ENCODE data around the gene RNF130.
"Not testable (repeated sequence)": the region's sequence is repeated elsewhere in the genome, so short reads cannot be mapped to it uniquely, and the experiment has no call there.

The RNF130 gene

DNA sequence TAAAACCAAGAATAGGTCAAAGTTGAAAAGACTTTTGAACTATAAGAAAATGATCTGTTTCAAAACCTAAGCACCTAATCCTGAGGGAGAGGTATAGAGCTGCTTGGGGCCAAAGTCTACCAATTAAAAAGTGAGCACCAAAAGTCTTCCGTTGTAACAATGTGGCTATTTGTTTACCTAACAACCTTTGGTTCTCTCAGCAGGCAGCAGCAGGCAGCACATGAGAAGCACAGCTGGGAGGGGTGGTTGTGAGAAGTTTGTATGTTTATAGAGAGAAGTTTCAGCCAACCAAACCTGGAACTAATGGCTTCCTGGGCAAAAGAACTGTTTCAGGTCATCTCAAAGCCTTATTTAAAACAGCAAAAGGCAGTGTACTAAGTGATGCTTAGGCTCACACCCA lies 104.1 kb downstream of the RNF130 start:
- no peak for DNase-seq

DNA sequence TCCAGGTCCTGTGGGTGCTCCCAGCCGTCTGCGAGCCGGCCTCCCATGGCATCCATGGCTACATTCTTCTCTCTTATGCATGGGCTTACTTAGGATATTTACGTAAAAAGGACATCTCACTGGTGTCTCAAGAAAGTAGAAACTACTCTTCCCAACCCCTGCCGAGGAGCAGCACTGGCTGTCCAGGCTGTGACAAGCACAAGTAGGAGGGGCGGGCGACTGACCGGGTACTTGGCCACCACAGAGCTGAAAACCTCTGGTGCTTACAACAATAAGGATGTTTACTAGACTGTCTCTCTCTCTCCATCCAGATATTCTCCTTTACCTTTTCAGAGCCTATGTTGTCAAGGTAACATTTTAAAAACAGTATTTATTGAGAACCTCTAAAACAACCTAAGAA lies 107.5 kb downstream of the RNF130 start:
- no peak for DNase-seq

DNA sequence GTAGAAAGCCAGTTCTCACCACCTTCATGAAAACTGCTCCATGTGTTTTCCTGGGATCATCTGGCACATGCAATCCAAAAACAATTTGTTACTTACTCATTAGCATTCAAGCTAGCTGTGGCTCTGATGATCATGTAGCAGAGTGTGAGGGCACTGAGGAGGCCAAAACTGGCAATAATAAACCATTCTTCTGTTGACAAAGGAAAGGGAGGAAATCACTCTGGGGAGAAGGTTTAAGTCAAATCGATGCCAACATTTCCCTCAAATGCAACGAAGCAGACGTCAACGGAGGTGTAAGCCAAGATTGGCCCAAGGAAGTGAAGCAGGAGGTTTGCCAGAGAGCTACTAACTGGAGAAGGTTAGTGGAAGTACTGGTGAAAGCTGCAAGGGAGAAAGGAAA lies 108.2 kb downstream of the RNF130 start:
- no peak for DNase-seq

DNA sequence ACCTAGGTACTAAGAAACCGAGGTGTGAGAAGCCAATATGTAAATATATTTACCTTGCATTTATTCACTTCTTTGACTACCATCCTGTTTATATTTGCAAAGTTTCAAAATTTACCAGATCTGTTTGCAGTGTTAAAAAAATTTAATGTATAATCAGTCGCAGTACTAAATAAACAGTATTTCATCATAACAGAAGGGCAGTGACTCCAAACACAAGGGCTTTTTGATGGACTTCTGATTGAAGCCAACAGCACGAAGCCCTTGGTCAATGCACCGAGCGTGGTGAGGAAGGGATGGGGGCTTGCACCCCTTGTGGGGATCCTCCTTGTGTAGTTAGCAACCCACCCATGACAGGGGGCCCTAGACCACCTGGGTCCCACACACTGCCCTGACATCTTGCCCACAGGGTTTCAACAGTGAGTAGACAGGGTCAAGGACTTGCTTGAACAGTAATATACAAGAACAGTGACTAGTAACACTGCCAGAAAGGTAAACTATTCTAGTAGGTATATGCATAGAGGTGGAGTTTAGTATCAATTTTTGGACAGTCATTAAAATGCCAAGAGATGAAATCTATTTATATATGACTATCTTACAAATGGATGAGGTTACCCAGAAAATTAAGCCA lies 111.2 kb downstream of the RNF130 start:
- DNase-seq, result no peak

DNA sequence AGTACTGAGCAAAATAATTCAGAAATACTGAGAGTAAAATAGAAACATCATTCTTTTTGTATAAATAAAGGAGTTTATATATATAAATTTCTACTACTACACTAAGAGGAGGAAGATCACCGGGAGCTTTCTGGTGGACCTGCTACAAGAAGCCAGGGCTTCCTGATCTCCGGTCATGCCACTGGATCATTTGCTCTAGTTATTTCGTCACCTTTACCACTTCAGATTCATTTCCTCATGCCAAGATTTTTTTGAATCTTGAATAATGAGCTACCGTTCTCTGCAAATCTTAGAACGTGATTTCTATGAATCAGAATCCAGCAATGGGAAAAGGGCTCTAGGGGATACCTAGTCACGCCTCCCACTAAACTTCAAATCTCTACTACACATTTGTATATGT lies 111.9 kb downstream of the RNF130 start:
- DNase-seq, result no peak

DNA sequence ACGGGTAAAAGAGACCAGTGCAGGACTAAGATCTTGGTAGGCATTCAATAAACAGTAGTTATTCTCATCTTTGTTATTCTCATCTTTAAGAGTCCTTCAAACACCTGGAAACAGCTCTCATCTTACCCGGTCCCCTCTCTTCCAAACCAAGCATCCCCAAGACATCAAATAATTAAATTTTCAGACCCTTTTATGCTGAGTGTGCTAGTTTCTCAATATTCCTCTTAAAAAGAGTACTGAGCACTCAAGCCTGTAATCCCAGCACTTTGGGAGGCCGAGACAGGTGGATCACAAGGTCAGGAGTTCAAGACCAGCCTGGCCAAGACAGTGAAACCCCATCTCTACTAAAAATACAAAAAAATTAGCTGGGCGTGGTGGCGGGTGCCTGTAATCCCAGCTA lies 112.4 kb downstream of the RNF130 start:
- DNase-seq, result not testable (repeated sequence)

DNA sequence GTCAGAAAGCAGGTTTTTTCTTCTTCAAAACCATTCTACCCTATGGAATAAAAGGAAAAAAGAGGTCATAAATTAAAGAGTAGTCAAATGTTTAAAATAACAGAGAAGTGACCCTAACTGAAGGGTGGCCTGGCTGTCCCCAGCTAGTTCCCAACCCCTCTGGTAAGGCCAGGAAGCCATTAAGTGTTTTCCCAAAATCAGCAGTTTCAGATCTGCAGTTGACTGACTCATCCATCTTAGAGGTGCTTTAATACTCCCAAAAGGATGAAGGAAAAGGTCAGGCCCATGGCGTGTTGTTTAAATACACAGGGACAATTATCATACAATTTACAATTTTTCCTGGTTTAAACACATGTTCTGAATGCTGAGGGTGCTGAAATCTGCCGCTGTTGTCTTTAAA lies 115.9 kb downstream of the RNF130 start:
- DNase-seq, result no peak

DNA sequence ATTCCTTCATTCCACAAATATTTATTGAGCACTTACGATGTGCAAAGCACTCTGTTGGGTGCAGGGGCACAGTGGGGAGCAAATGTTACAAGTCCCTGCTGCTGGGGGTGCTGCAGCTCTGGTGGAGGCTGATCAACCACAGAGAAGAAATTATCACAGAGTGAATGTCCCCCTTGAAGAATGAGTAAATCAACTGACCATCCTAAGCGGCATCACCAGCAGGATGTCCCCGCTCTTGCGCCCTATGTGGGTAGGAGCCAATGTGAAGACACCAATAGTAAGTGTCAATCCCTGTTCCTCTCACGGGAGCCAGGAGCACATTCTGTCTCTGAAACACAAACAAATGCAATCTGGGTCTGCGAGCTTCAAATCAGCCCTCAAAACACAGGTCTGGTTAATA lies 116.5 kb downstream of the RNF130 start:
- no peak for DNase-seq

DNA sequence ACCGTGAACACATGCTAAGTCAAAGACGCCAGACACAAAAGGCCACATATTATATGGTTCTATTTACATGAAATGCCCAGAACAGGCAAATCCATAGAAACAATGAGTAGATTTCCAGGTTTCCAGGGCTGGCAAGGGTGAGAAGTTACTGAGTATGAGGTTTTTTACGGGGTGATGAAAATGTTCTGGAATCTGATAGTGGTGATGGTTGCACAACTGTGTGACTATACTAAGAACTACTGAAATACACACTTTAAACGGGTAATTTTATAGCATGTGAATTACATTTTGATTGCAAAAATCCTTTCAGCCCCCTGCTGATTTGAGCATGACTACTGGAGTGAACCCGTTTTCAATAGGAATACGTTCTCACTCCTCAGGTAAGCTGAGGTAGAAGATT lies 117.1 kb downstream of the RNF130 start:
- DNase-seq, result no peak

DNA sequence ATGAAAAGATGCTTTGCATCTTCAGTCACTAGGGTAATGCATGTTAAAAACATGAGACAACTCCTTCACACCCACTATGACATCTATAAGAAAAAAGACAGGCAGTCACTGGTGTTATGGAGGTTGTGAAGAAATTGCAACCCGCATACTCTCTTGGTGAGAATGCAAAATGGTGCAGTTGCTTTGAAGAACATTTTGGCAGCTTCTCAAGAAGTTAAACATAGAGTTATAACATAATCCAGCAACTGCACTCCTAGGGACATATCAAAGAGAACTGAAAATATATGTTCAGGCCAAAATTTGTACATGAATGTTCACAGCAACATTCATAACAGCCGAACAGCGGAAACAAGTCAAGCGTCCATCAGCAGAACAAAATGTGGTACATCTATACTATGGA lies 117.6 kb downstream of the RNF130 start:
- DNase-seq, result no peak

DNA sequence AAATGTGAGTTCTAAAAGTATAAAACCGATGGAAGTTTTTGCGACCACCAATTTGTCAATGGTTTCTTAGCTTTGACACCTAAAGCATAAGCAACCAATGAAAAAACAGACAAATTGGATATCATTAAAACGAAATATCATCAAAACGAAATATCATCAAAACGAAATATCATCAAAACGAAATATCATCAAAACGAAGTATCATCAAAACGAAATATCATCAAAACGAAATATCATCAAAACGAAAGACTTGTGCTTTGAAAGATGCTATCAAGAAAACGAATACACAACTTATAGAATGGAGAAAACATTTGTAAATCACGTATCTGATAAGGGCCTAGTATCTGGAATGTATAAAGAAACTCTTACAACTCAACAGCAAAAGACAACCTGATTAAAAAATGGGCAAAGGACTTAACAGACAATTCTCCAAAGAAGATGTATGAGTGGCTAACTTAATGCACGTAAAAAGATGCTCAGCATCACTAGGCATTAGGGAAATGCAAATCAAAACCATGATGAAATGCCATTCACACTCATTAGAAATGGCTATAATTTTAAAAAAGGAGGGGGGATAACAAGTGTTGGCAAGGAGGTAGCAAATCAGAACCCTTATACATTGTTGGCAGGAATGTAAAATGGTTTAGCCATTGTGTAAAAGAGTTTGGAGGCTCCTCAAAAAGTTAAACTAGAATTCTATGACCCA lies 134.4 kb downstream of the RNF130 start:
- no peak for DNase-seq

DNA sequence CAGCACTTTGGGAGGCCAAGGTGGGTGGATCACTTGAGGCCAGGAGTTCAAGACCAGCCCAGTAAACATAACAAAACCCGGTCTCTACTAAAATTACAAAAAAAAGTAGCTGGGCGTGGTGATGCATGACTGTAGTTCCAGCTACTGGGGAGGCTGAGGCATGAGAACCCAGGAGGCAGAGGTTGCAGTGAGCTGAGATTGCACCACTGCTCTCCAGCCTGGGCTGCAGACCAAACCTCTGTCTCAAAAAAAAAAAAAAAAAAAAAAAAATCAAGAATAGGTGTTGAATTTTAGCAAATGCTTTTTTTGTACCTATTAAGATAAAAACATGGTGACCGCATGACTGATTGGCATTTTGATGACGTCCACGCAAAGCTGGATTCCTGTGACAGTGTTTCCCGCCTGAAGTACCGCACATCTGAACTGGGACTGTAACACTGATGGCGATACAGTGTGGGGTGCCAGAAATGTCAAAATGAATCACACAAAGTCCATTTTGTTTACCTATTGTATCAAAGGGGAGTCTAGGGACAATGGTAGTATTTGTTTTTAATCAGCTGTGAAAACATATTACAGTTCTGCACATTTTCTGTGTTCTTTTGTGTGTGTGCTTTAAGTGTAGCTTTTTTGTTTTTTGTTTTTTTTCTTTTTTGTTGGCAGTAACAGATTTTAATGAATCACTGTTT lies 140.6 kb downstream of the RNF130 start:
- no peak for DNase-seq

DNA sequence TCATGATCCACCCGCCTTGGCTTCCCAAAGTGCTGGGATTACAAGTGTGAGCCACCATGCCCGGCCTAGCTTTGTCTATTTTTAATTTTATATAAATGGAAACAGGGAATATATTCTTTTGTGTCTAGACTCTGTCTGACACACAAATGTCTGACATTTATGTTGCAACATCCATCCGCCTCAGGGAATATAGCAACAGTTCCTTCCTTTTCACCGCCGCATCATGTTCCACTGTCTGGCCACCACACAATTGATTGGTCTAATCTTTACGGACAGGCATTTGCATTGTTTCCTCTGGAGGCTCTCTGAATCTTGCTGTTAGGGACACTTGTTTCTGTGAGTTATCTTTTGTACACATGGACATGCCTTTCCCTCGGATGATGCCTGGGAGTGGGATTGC lies 143.7 kb downstream of the RNF130 start:
- no peak for DNase-seq

DNA sequence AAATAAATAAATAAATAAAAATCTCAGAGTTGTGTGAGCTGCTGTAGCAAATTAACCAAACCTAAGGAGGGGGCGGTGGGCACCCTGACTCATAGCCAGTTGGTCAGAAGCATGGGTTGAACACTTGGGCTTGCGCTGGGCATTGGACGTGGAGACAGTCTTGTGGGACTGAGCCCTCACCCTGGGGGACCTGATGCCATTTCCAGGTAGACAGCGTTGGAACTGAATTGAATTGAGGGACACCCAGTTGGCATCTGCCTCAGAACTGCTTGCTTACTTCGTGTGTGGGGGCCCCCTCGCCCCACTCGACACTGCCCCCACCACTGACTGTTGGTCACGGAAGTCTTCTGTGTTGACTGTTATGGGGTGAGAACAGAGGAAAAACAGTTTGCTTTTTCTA lies 144.9 kb downstream of the RNF130 start:
- DNase-seq, result no peak

DNA sequence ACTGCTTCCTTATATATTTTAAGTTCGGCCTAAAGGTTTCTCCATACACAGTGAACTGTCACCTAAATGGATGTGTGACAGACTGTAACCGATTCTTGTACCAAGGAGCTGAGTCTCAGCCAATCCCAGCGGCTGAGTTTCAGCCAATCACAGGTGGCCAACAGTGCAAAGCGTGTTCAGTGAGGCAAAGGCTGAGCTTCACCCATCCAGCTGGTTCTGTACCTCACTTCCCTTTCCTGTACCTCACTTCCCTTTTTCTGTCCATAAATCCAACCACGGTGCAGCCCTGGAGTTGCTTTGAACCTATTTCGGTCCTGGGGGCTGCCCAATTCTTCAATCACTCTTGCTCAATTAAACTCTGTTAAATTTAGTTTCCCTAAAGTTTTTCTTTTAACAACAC lies 148.1 kb downstream of the RNF130 start:
- no peak for DNase-seq

DNA sequence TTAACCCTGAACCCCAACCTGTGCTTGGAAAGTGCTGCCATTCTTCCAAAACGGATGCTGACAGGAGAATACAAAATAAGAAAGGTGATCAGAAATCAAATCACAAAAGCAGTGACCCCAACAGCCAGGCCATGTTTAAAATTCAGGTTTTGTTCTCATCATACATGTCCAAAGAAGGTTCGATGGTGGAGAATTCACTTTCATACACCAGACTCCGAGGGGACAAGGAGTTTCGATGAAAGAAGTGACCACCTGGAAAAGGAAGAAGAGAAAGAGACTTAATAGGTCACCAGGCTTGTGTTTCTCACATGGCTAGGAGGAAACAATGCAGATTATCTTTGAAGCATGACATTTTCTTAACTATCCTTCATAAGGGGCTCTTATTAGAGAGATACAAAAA lies 151.4 kb downstream of the RNF130 start:
- no peak for DNase-seq

DNA sequence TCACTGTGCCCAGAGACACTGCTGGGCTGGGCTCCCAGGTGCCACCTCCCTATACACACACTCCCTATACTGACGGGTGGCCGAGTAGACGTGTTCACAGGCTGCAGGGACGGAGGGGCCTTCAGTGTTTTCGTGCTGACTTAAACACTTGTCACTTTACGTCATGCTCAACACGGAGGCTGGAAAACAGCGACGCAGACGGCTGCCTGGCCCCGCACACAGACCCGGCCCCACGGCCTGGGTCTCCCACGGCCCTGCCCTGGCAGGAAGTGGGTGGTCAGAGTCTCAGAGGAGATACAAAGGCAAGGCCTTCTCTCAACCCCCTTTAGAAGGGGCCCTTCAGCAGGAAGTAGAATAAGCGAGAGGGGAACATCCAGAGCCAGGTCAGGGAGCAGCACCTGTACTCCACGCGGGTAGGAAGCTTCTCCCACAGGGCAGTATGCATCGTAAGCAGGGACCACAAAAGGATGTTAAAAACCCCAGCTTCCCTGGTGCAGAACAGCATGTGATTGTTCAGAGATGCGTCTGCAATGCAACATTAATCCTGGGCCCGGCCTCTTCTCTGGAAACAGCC lies 152.0 kb downstream of the RNF130 start:
- DNase-seq, result no peak

DNA sequence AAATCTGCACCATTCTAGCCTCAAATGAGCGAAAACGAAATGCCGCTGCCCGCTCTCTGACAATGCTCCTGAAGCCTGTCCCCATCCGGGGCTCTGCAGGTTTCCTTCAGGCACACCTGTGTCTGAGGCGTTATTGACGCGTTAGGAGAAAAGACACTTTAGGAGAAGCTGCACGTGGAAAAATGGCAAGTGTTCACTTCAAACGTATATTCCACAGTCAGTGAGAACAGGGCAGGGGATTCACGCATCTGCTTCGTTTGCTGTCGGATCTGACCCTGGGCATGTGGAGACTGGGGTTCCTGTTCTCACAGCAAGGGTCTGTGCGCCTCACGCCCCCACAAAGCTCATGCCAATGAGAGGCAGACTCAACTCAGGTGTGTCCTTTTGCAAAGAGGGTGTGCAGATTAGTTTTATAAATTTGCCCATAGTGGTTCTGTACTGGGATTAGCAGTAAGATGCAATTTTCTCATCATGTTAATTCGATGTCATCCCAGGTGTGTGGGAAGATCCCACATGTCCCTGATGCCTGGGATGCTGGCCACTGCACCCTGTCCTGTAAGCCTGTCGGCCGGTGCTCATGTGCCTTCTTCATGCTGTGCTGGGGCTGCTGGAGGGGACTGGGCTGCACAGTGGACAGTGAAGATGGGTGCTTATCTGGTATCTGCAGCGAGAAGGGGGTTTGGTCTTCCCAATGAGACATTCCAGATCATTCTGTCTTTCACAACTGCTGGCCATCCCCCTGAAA lies 152.6 kb downstream of the RNF130 start:
- DNase-seq, result no peak

DNA sequence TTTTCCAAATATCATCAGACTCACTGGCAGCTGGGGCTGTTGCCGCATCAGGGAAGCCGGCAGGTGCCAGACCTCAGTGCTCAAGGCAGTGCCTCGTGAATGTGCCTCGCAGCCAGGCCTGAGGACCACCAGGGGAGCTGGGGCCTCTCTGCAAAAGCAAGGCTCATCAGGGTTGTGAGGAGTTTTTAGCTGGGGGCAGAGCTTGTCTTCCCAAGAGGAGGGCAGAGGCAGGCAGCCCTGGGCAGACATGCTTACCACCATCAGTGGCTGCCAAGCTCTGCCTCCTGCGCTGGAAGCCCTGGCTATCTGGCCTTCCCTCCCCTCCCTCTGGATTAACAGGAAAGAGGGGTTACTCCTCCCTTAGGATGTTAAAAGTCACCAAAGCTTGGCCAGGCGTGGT lies 155.0 kb downstream of the RNF130 start:
- no peak for DNase-seq

DNA sequence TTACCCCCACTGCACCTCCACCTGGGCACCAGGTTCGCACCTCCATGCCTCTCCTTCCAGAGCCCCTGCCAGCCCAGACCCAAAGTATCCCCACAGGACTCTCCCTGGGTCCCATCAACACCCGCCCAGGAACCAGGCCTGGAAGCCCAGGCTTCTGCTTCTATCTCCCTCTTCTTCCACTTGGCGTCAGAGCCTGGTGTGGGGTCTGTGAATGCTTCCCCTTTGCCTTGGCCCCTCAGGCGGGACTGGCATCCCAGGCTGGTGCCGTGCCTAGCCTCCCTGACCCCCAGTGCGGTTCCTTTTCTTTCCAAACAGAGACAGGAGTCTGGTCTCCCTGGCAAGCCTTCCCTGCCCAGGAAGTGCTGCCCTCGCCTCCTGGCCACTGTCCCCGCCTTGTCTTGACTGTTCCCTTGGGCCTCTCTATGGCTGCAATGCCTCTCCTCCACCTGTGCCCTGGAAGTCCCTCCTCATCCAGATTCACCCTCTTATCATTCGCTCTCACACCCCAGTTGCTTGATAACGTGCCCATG lies 156.1 kb downstream of the RNF130 start:
- no peak for DNase-seq

DNA sequence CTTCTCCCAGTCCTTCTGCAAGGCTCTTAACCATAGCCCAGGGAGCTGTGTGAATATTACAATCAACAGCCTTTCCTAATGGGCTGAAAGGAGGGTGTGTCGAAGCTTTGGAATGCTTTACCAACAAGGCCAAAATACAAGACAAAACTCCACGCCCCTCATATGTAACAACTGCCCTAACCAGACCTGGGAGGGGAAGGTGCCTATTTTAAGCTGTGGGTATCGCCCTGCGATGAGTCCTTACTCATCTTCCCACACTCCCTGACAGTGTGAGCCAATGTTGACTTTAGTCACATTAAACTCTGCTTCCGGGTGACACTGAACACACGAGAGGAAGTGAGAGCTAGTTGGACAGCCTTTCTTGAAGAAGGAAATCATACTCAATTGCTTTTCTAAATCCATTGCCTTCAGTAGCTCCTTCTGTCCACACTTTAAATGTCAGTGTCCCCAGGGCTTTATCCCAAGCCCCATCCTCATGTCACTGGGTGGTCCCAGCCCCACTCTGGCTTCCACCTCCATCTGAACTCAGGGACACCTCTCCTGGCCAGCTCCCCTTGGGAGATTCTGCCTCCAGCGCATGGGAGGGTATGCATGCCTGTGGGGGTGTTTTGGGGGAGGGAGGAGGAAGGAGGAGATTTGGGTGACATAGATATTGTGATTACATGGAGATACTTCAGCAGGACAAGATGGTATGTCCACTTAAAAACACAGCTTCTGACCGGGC lies 157.4 kb downstream of the RNF130 start:
- no peak for DNase-seq

DNA sequence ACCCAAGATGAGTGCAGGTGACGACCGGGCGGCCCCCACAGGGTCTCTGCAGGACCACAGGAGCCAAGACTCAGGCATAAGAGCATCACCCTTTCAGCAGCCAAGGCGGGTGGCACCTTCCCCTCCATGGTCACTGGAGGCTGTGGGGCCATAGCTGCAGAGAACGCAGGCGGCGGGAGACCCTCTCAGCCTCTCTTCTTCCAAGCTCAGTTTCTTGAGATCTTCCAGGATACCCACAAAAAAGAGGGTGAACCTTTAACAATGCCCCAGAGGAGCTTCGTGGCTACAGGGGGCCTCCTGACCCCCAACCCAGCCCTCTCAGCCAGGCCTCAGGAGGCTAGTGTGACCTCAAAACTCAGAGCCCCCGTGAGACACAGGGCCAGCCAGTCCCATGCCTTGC lies 158.1 kb downstream of the RNF130 start:
- DNase-seq, result no peak
